Naive thymus-derived CD4-positive, alpha-beta T cell (primary cell): ENCODE data around the gene NRXN3. TPM values are rescaled to one million over a fixed set of nuclear protein-coding genes. Genes with fewer than 3 reads are reported as not detected.

ENCODE experiments used
- ATAC-seq: fragments of 150-1000 bp; cut with Tn5 transposase; 2 replicates; pipeline ENCODE4 v1.10.0; 2021; ENCODE audit warnings: mild to moderate bottlenecking, moderate library complexity
- CTCF ChIA-PET: fragments of 350-600 bp; sonication (Branson Sonifier 250); formaldehyde crosslinking; loops from one replicate; lab custom pipeline; 2021; ENCODE audit warnings: antibody characterized with exemption; lab: Charles Lee
- POLR2A ChIA-PET: fragments of 350-600 bp; sonication (Branson Sonifier 250); formaldehyde crosslinking; loops from one replicate; lab custom pipeline; 2021; ENCODE audit warnings: antibody characterized with exemption, inconsistent platforms; lab: Charles Lee
- DNase-seq, 9 donors: peaks; one replicate each; pipeline versions ENCODE4 v3.0.0 to v3.0.0-alpha.2; 2020 to 2022; ENCODE audit warnings: mixed read lengths in 1 of 9
- H3K27ac ChIP-seq: one replicate; pipeline ENCODE4 v1.7.0; 2013; ENCODE audit warnings: mild to moderate bottlenecking, low read depth, low read length, moderate library complexity
- H3K27me3 ChIP-seq, 2 donors: one replicate each; pipeline ENCODE4 v1.7.0; 2013; ENCODE audit warnings: low read length in 2 of 2, mild to moderate bottlenecking in 2 of 2, moderate library complexity in 2 of 2; ENCODE audit not compliant: control insufficient read depth in 2 of 2, insufficient read depth in 2 of 2
- H3K36me3 ChIP-seq, 3 experiments: 1 replicate in 2 of 3; 2 replicates in 1 of 3; pipeline ENCODE4 v1.7.0; 2013; ENCODE audit warnings: low read length in 3 of 3, mild to moderate bottlenecking in 3 of 3, moderate library complexity in 1 of 3; ENCODE audit not compliant: insufficient read depth in 3 of 3, control insufficient read depth in 2 of 3
- H3K4me1 ChIP-seq, 2 donors: one replicate each; pipeline ENCODE4 v1.7.0; 2013; ENCODE audit warnings: low read length in 2 of 2, mild to moderate bottlenecking in 2 of 2, moderate library complexity in 1 of 2; ENCODE audit not compliant: control insufficient read depth in 2 of 2, insufficient read depth in 2 of 2
- H3K4me3 ChIP-seq: 2 replicates; pipeline ENCODE4 v1.7.0; 2013; ENCODE audit warnings: mild to moderate bottlenecking, low read length
- H3K9me3 ChIP-seq, 3 experiments: 1 replicate in 2 of 3; 2 replicates in 1 of 3; pipeline ENCODE4 v1.7.0; 2013; ENCODE audit warnings: low read length in 3 of 3; ENCODE audit not compliant: control insufficient read depth in 2 of 3
- H3K27ac Mint-ChIP-seq, 9 donors: one replicate each; pipeline ENCODE4 v1.8.0; 2020 to 2022; ENCODE audit warnings: mixed read lengths in 9 of 9, mild to moderate bottlenecking in 8 of 9, moderate library complexity in 5 of 9, inconsistent platforms in 2 of 9
- H3K27me3 Mint-ChIP-seq, 5 donors: one replicate each; pipeline ENCODE4 v1.8.0; 2021 to 2022; ENCODE audit warnings: mixed read lengths in 5 of 5, mild to moderate bottlenecking in 1 of 5
- H3K36me3 Mint-ChIP-seq, 5 donors: one replicate each; pipeline ENCODE4 v1.8.0; 2020 to 2022; ENCODE audit warnings: mixed read lengths in 5 of 5, mild to moderate bottlenecking in 3 of 5, inconsistent platforms in 1 of 5
- H3K4me1 Mint-ChIP-seq, 7 donors: one replicate each; pipeline ENCODE4 v1.8.0; 2020 to 2022; ENCODE audit warnings: mixed read lengths in 7 of 7, mild to moderate bottlenecking in 3 of 7, inconsistent platforms in 1 of 7
- H3K4me3 Mint-ChIP-seq, 10 donors: one replicate each; pipeline ENCODE4 v1.8.0; 2020 to 2022; ENCODE audit warnings: mild to moderate bottlenecking in 10 of 10, mixed read lengths in 10 of 10, moderate library complexity in 6 of 10, inconsistent platforms in 2 of 10
- H3K9me3 Mint-ChIP-seq, 11 donors: one replicate each; pipeline ENCODE4 v1.8.0; 2020 to 2022; ENCODE audit warnings: mixed read lengths in 11 of 11, mild to moderate bottlenecking in 4 of 11, inconsistent platforms in 1 of 11, moderate library complexity in 1 of 11
- intact Hi-C, 2 donors: fragments of 100-400 bp; cut with micrococcal nuclease; formaldehyde crosslinking; loops; one replicate each; pipeline ENCODE4 v1.15.1; 2023
- polyA plus RNA-seq, 2 donors: library from polyadenylated mRNA; unstranded; fragments of 300-500 nt; fragmentation: Illumina TruSeq; gene quantifications; one replicate each; pipeline ENCODE4 v1.2.3, GENCODE V29; 2021
- total RNA-seq, 6 experiments: library from RNA in 5 of 6; stranded (reverse) in 5 of 6; gene quantifications; 1 replicate in 5 of 6; 2 replicates in 1 of 6; pipeline ENCODE4 v1.2.3 and lab custom pipeline; 2021 to 2026

NRXN3 gene
- total and polyA plus RNA-seq, 7 experiments from 2014 or later, result not detected

GRCh38 chr14:79502136-79502750 is 1332.1 kb downstream of the NRXN3 start:
- no peaks in the 10 kb centered on the region for H3K36me3 Mint-ChIP-seq

GRCh38 chr14:79502751-79503148 is 1332.6 kb downstream of the NRXN3 start:
- Histone ChIP-seq H3K36me3 (no peaks in the 10 kb centered on the region), H3K4me1 (no peaks in the 10 kb centered on the region), H3K27me3 (no peaks in the 10 kb centered on the region), H3K27ac (no peak overlapping the region), H3K9me3 (no peaks in the 10 kb centered on the region), H3K4me3 (no peak overlapping the region)
- Mint-ChIP-seq H3K4me3 (no peak overlapping the region), H3K27me3 (no peaks in the 10 kb centered on the region), H3K27ac (no peak overlapping the region), H3K9me3 (peaks cover 0 to 13% (median 1%) of the 10 kb centered on the region in 11 donors), H3K4me1 (no peaks in the 10 kb centered on the region), H3K36me3 (no peaks in the 10 kb centered on the region)
- ChIA-PET CTCF (no interaction called here), POLR2A (no interaction called here)
- intact Hi-C loops, result no loop called here
- no peak for ATAC-seq
- DNase-seq, result no peak

More at GRCh38 chr14:79502136-79502750, 1332.1 kb downstream of the NRXN3 start:
- Mint-ChIP-seq H3K4me1 (no peaks in the 10 kb centered on the region), H3K4me3 (no peak overlapping the region), H3K27ac (no peak overlapping the region), H3K27me3 (no peaks in the 10 kb centered on the region), H3K9me3 (peaks cover 0 to 13% (median 2%) of the 10 kb centered on the region in 11 donors)
- no peaks in the 10 kb centered on the region for H3K36me3 ChIP-seq
- no peaks in the 10 kb centered on the region for H3K4me1 ChIP-seq
- no peaks in the 10 kb centered on the region for H3K27me3 ChIP-seq
- no peak overlapping the region for H3K4me3 ChIP-seq
- no peak overlapping the region for H3K27ac ChIP-seq
- ChIA-PET POLR2A (no interaction called here), CTCF (no interaction called here)
- no peaks in the 10 kb centered on the region for H3K9me3 ChIP-seq
- ATAC-seq, result no peak
- intact Hi-C loops, result no loop called here
- no peak for DNase-seq

GRCh38 chr14:79510659-79511058 is 1340.5 kb downstream of the NRXN3 start:
- no peaks in the 10 kb centered on the region for H3K4me1 ChIP-seq
- H3K27me3 ChIP-seq, result no peaks in the 10 kb centered on the region
- no peaks in the 10 kb centered on the region for H3K9me3 ChIP-seq
- Mint-ChIP-seq H3K27me3 (peaks cover 0 to 3% (median 0%) of the 10 kb centered on the region in 5 donors), H3K4me3 (no peak overlapping the region), H3K27ac (no peak overlapping the region), H3K9me3 (peaks cover 0 to 16% (median 0%) of the 10 kb centered on the region in 11 donors), H3K4me1 (no peaks in the 10 kb centered on the region), H3K36me3 (no peaks in the 10 kb centered on the region)
- H3K36me3 ChIP-seq, result no peaks in the 10 kb centered on the region
- no peak overlapping the region for H3K27ac ChIP-seq
- H3K4me3 ChIP-seq, result no peak overlapping the region
- intact Hi-C loops, result no loop called here
- ChIA-PET CTCF (no interaction called here), POLR2A (no interaction called here)
- no peak for DNase-seq
- ATAC-seq, result no peak

GRCh38 chr14:79511146-79511545 is 1341.0 kb downstream of the NRXN3 start:
- no peak overlapping the region for H3K4me3 Mint-ChIP-seq
- no peak overlapping the region for H3K27ac Mint-ChIP-seq
- no peaks in the 10 kb centered on the region for H3K36me3 ChIP-seq
- no peaks in the 10 kb centered on the region for H3K4me1 ChIP-seq
- no peaks in the 10 kb centered on the region for H3K9me3 ChIP-seq
- ChIA-PET POLR2A (no interaction called here), CTCF (no interaction called here)
- H3K36me3 Mint-ChIP-seq, result no peaks in the 10 kb centered on the region
- no peak overlapping the region for H3K27ac ChIP-seq
- ATAC-seq (no peak), DNase-seq (no peak)
- no peaks in the 10 kb centered on the region for H3K4me1 Mint-ChIP-seq
- peaks cover 0 to 3% (median 0%) of the 10 kb centered on the region in 5 donors for H3K27me3 Mint-ChIP-seq
- no peaks in the 10 kb centered on the region for H3K27me3 ChIP-seq
- no peak overlapping the region for H3K4me3 ChIP-seq
- intact Hi-C loops, result no loop called here
- H3K9me3 Mint-ChIP-seq, result peaks cover 0 to 17% (median 0%) of the 10 kb centered on the region in 11 donors

GRCh38 chr14:79513446-79513845 is 1343.3 kb downstream of the NRXN3 start:
- DNase-seq (no peak), ATAC-seq (no peak)
- H3K36me3 Mint-ChIP-seq, result no peaks in the 10 kb centered on the region
- no peak overlapping the region for H3K4me3 Mint-ChIP-seq
- intact Hi-C loops, result no loop called here
- no peaks in the 10 kb centered on the region for H3K27me3 ChIP-seq
- CTCF ChIA-PET, result no interaction called here
- H3K36me3 ChIP-seq, result no peaks in the 10 kb centered on the region
- no peaks in the 10 kb centered on the region for H3K4me1 Mint-ChIP-seq
- H3K4me3 ChIP-seq, result no peak overlapping the region
- POLR2A ChIA-PET, result no interaction called here
- H3K4me1 ChIP-seq, result no peaks in the 10 kb centered on the region
- H3K9me3 ChIP-seq, result no peaks in the 10 kb centered on the region
- no peak overlapping the region for H3K27ac ChIP-seq
- peaks cover 0 to 3% (median 0%) of the 10 kb centered on the region in 5 donors for H3K27me3 Mint-ChIP-seq
- no peak overlapping the region for H3K27ac Mint-ChIP-seq
- peaks cover 0 to 14% (median 0%) of the 10 kb centered on the region in 11 donors for H3K9me3 Mint-ChIP-seq

GRCh38 chr14:79514700-79515099 is 1344.5 kb downstream of the NRXN3 start:
- Histone ChIP-seq H3K36me3 (no peaks in the 10 kb centered on the region), H3K9me3 (no peaks in the 10 kb centered on the region), H3K27me3 (no peaks in the 10 kb centered on the region), H3K27ac (no peak overlapping the region), H3K4me3 (no peak overlapping the region), H3K4me1 (no peaks in the 10 kb centered on the region)
- Mint-ChIP-seq H3K4me1 (no peaks in the 10 kb centered on the region), H3K4me3 (no peak overlapping the region), H3K9me3 (peaks cover 0 to 14% (median 0%) of the 10 kb centered on the region in 11 donors), H3K36me3 (no peaks in the 10 kb centered on the region), H3K27ac (no peak overlapping the region), H3K27me3 (peaks cover 0 to 3% (median 0%) of the 10 kb centered on the region in 5 donors)
- CTCF ChIA-PET, result no interaction called here
- no peak for ATAC-seq
- POLR2A ChIA-PET, result no interaction called here
- intact Hi-C loops, result no loop called here
- no peak for DNase-seq

- CTCF ChIA-PET, result no interaction called here
- intact Hi-C loops, result no loop called here
- Histone ChIP-seq H3K27ac (no peak overlapping the region), H3K36me3 (no peaks in the 10 kb centered on the region), H3K4me3 (no peak overlapping the region), H3K27me3 (no peaks in the 10 kb centered on the region), H3K9me3 (no peaks in the 10 kb centered on the region), H3K4me1 (no peaks in the 10 kb centered on the region)
- DNase-seq (no peak), ATAC-seq (no peak)
- POLR2A ChIA-PET, result no interaction called here
- Mint-ChIP-seq H3K4me3 (no peak overlapping the region), H3K4me1 (no peaks in the 10 kb centered on the region), H3K27me3 (peaks cover 0 to 3% (median 0%) of the 10 kb centered on the region in 5 donors), H3K27ac (no peak overlapping the region), H3K9me3 (peaks cover 0 to 11% (median 0%) of the 10 kb centered on the region in 11 donors), H3K36me3 (no peaks in the 10 kb centered on the region)
Observed at GRCh38 chr14:79515158-79515557, 1345.0 kb downstream of the NRXN3 start.
